Measurements from ENCODE around the gene CGNL1.

CGNL1 gene

DNA sequence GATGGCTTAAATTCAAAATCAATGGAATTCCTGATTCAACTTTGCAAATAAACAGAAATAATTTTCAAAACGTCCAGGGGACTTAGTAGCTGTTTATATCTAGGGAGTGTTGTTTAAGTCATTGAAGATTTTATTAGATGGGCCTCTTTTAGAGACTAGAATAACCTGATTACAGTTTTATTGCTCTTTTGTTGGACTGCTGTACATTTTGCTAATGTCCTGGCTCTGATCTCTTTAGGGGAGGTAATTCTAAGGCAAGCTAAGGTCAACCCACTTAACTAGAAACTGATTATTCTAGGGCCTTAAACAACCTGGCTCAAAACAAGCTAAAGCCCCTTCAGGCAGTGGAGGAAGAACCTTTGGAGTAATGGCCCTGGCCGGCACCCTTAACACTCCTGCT is 153.4 kb downstream of the CGNL1 start:
- TF ChIP-seq, protein P1, sequence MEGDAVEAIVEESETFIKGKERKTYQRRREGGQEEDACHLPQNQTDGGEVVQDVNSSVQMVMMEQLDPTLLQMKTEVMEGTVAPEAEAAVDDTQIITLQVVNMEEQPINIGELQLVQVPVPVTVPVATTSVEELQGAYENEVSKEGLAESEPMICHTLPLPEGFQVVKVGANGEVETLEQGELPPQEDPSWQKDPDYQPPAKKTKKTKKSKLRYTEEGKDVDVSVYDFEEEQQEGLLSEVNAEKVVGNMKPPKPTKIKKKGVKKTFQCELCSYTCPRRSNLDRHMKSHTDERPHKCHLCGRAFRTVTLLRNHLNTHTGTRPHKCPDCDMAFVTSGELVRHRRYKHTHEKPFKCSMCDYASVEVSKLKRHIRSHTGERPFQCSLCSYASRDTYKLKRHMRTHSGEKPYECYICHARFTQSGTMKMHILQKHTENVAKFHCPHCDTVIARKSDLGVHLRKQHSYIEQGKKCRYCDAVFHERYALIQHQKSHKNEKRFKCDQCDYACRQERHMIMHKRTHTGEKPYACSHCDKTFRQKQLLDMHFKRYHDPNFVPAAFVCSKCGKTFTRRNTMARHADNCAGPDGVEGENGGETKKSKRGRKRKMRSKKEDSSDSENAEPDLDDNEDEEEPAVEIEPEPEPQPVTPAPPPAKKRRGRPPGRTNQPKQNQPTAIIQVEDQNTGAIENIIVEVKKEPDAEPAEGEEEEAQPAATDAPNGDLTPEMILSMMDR (IDR thresholded peaks at IDR 0.05; ENCODE audit: low read depth, low read length, missing control alignments) = no peak
- H3K27ac ChIP-seq = no peak overlapping the region
- in situ Hi-C loops (cut with HindIII; ENCODE audit: low pct_ligation_motif_present, low sequenced_read_pairs) = no loop called here
- no peak overlapping the region for H3K4me3 ChIP-seq (ENCODE audit: low read depth, low read length)
- no peaks in the 10 kb centered on the region for H3K36me3 ChIP-seq (replicated peaks)
- H3K27me3 ChIP-seq (replicated peaks) = no peaks in the 10 kb centered on the region
- no peak for DNase-seq

DNA sequence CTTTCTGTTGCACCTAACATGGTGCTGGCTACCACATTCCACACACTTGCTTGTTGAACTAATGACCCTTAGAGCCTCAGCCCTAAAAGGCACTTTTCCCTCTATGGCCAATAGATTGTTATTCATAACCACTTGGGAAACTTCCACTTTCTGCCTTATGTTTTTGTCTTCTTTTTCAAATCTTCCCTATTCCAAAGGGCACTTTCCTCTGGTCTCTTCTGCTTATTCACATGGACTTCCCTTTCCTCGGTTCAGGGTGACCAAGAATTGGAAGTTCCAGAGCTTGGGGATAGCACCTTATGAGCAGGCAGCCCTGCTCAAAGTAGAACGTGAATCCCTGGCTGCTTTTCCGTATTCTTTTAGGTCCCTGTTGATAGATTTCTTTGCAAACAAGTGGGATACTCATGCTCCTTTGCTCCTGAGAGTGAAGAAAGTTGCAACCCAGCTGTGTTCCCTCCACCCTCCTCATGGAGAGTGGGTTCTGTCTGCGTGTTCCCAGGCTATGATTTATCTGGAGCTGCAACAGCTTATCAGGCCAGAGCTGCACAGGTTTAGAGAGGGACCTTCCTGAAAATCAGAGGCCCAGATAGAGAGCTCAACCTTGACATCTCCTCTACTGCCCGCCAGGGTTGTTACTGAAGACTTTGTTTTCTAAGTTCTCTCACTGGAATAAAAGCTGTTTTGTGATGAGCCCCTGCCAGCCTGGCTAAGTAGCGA is 156.6 kb downstream of the CGNL1 start:
- TF ChIP-seq, protein P1 (IDR thresholded peaks at IDR 0.05; ENCODE audit: low read depth, low read length, missing control alignments) = no peak
- no peak overlapping the region for H3K4me3 ChIP-seq (ENCODE audit: low read depth, low read length)
- H3K27me3 ChIP-seq (replicated peaks) = no peaks in the 10 kb centered on the region
- no peak for DNase-seq
- no peaks in the 10 kb centered on the region for H3K36me3 ChIP-seq (replicated peaks)
- H3K27ac ChIP-seq = no peak overlapping the region
- in situ Hi-C loops (cut with HindIII; ENCODE audit: low pct_ligation_motif_present, low sequenced_read_pairs) = no loop called here

DNA sequence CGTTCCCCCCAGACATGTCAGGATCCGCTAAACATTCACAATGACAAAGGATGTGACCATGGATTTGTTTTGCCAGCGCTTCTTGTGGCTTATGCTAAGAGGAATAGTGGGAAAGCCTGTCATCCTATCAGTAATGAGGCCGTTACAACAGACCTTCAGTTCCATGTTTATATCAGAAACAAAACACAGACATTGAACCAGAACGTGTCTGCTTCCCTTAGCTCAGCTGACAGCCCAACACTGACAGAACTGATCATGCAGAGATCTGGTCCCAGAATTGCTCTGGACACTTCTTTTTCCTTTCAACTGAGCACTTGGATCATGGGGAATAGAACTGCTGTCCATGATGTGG is 157.1 kb downstream of the CGNL1 start:
- Histone ChIP-seq H3K36me3 (replicated peaks) (no peaks in the 10 kb centered on the region), H3K27ac (no peak overlapping the region), H3K4me3 (ENCODE audit: low read depth, low read length) (no peak overlapping the region), H3K27me3 (replicated peaks) (no peaks in the 10 kb centered on the region)
- in situ Hi-C loops (cut with HindIII; ENCODE audit: low pct_ligation_motif_present, low sequenced_read_pairs) = no loop called here
- TF ChIP-seq, protein P1 (IDR thresholded peaks at IDR 0.05; ENCODE audit: low read depth, low read length, missing control alignments) = no peak
- no peak for DNase-seq

DNA sequence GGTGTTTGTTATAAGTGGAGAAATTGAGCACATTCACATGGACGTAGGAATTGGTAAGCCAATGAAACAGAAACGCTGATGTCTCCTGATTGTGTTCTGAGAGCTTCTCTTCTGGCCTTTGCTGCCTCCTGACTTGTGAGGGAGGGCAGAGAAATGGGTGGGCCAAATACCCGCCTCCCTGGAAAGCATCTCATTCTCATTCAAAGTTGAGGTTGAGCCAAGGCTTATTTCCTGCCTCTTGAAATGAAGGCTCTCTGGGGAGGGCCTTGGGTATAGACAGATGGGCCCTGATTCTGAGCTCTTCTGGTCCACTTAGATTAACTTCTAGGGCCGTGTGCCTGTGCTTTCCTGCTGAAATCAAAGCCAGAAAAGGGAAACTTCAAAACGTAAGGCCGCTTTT is 158.0 kb downstream of the CGNL1 start:
- DNase-seq = no peak
- TF ChIP-seq, protein P1 (IDR thresholded peaks at IDR 0.05; ENCODE audit: low read depth, low read length, missing control alignments) = no peak
- in situ Hi-C loops (cut with HindIII; ENCODE audit: low pct_ligation_motif_present, low sequenced_read_pairs) = no loop called here

DNA sequence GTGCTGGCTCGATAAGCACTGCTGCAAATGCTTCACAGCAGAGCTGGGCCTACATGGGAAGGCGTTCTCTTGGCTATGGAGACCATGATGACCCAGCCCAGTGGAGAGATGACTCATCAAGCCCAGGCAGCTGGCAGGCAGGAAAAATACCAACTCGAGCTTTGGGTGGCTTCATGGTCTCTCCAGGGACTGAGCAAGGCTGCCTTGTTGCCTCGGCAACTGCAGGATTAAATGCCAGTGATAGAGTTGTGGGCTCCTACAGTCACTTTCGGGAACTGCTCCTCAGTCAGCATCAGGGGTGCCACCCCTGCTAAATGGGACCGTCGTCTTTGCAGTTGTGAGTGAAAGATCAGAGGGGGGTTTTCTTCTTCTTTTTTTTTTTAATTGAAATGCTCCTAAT is 160.8 kb downstream of the CGNL1 start:
- H3K36me3 ChIP-seq (replicated peaks) = no peaks in the 10 kb centered on the region
- TF ChIP-seq, protein P1 (IDR thresholded peaks at IDR 0.05; ENCODE audit: low read depth, low read length, missing control alignments) = peak; percentile 3
- in situ Hi-C loops (cut with HindIII; ENCODE audit: low pct_ligation_motif_present, low sequenced_read_pairs) = no loop called here
- no peak overlapping the region for H3K27ac ChIP-seq
- no peaks in the 10 kb centered on the region for H3K27me3 ChIP-seq (replicated peaks)
- H3K4me3 ChIP-seq (ENCODE audit: low read depth, low read length) = no peak overlapping the region
- peak; percentile 69 for DNase-seq

More for the DNA sequence above, 158.0 kb downstream of the CGNL1 start:
- Histone ChIP-seq H3K27ac (no peak overlapping the region), H3K36me3 (replicated peaks) (no peaks in the 10 kb centered on the region), H3K27me3 (replicated peaks) (no peaks in the 10 kb centered on the region), H3K4me3 (ENCODE audit: low read depth, low read length) (no peak overlapping the region)

All from brain microvascular endothelial cell (primary cell).